ENCODE data around the gene ZC3HAV1L.
"Not testable (repeated sequence)": the region's sequence is repeated elsewhere in the genome, so short reads cannot be mapped to it uniquely, and the experiment has no call there.

ZC3HAV1L gene

GRCh38 chr7:139054101-139054500 lies 18.3 kb upstream of the ZC3HAV1L start:
- DNase-seq (ENCODE audit: low spot score): no peak

DNA sequence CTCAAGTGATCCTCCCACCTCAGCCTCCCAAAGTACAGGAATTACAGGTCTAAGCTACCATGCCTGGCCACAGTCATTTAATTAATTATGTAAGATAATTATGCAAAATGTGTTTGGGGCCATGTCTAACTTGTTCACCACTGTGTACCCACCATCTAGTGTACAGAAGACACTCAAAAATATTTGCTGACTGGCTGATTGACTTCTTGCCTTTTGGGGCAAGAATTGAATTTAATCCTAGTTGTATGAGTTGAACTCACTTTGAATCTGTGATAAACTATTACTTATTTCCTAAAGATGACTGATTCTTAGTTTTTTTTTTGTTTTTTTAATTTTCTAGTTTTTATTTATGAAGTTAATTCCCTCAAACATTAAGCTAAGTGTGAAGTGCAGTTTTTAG lies 15.8 kb upstream of the ZC3HAV1L start:
- DNase-seq (ENCODE audit: low spot score): no peak

DNA sequence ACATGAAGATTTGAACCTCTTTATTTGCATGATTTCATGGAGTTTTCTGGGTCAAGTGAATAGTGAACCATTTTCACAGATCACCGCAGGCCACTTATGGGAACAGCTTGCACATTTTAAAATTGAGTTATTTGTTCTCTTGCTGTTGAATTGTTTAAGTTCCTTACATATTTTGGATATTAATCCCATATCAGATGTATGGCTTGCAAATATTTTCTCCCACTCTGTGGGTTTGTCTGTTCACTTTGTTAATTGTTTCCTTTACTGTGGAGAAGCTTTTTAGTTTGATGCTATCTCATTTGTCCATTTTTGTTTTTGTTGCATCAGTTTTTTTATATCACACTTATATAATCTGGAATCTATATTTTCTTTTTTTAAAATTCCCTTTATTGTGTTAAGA lies 14.1 kb upstream of the ZC3HAV1L start:
- no peak for DNase-seq (ENCODE audit: low spot score)

DNA sequence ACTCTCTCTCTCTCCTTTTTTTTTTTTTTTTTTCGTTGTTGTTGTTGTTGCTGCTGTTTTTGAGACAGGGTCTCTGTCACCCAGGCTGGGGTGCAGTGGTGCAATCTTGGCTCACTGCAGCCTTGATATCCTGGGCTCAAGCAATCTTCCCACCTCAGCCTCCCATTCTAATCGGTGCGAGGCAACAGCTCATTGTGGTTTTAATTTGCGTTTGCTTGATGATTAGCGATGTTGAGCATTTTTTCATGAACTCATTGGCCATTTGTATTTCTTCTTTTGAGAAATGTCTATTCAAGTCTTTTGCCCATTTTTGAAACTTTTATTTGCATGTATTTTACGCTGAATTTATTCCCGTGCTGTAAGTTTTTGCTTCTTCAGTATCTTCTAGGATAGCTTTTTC lies 13.3 kb upstream of the ZC3HAV1L start:
- no peak for DNase-seq (ENCODE audit: low spot score)

DNA sequence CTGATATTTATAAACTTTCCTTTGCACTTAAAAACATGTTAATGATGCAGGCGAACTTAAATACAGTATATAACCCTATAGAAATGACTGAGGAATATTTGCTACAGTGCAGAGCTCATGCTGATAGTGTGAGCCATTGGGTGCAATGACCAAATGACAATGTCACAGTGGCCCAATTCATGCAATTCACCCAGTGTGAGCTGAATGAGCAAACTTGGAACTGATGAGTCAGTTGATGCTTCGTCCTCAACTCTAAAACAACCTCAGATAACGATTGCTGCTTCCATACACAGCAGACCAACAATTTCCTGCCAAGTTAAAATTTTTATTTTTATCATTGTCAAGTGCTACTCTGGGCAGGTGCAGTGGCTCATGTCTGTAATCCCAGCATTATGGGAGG lies 12.1 kb upstream of the ZC3HAV1L start:
- no peak for DNase-seq (ENCODE audit: low spot score)

DNA sequence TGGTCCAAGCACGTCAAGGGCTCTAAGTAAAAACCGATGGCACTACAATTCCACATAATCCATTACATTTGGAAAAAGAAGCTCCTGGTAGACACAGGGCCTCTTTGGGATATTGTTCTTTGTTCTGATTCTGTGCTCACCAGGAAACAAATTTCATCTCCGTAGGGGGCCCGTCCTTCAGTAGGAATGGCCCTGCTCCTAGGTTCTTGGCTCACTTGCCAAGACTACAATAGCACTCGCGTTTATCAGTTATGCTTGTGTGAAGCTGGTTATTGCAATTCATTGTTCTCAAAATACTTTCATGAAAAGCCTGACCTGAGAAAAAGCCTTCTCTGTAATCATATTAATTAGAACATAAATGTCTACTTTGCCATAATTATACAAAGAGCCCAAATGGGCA lies 10.3 kb upstream of the ZC3HAV1L start:
- DNase-seq (ENCODE audit: low spot score): no peak

- DNase-seq (ENCODE audit: low spot score): no peak
Observed at GRCh38 chr7:139044813-139045794, 9.3 kb upstream of the ZC3HAV1L start.

DNA sequence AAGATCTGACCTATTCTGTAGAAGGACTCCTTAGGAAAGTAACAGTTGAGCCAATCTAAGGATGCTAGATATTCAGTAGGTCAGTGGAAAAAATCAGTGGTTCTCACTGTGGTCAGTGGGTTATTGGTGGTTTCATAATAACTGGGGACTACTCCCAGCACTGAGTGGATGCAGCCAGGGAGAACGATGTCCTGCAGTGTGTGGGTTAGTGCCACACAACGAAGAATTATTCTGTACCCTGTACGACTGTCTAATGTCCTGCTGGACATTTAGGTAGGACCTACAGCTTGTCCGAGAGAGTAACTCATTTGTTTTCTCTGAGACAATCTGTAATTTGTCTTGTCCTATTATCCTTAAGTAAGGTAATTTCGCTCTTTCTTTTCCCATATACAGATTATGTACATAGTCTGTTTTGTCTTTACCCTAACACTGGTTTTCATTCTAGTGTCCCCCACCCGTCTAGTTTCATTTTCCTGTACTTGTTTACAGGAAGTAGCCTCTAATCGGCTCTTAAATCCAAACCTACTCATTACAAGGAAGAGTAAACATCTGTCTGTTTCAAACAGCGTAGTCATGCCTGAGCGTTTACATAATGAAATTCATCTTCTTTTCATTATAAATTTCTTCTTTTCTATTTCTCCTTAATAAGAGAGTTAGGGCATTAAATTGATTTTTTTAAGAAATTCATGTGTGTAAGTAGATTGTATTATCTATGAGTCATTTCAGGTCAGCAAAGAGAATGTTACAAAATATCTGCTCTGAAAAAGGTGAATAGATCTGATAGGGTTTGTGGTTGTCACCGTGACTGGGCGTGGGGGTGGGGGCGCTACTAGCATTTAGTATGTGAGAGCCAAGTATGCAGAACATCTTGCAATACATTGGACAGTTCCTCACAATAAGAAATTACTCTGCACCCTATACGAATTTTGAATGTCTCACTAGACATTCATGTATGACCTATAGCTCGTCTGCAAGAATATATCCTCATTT lies 8.3 kb upstream of the ZC3HAV1L start:
- DNase-seq (ENCODE audit: low spot score): no peak

- no peak for DNase-seq (ENCODE audit: low spot score)
Observed at GRCh38 chr7:139041378-139042085, 5.7 kb upstream of the ZC3HAV1L start.

DNA sequence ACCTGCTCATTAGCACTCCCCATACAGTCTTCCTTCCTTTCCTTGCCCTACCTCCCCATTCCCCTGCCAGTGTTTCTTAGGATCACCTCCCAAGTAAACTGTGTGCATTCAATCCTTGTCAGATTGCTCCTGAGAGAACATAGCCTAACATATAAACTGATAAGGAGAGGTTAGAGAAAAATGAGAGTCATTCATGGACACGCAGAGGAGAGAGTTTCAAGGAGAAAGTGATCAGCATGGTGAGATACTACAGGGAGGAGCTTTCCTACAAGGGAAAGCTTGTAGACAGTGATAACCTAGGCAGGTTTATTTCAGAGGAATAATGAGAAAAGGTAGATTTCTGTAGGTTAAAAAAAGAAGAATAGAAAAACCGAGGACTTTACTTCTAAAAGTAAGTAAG lies 2.8 kb upstream of the ZC3HAV1L start:
- no peak for DNase-seq (ENCODE audit: low spot score)

DNA sequence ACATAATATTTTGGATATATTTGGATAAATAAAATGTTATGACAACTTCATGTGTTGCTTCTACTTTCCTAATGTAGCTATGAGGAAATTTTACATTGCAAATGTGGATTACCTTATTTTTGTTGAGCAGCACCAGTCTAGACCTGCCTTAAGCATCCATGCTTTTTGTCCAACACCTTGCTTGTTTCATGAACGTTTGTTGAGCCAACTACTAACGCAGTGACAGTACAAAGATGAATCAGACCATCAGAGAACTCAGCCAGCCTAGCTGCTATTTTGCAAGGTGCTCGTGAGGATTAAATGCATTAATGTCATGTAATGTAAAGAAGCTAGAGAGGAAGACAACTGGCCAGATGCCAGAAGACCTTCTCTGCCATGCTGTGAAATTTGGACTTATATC lies 1.1 kb upstream of the ZC3HAV1L start:
- no peak for DNase-seq (ENCODE audit: low spot score)

GRCh38 chr7:139034855-139035585 lies 822 bp downstream of the ZC3HAV1L start:
- no peak for DNase-seq (ENCODE audit: low spot score)

DNA sequence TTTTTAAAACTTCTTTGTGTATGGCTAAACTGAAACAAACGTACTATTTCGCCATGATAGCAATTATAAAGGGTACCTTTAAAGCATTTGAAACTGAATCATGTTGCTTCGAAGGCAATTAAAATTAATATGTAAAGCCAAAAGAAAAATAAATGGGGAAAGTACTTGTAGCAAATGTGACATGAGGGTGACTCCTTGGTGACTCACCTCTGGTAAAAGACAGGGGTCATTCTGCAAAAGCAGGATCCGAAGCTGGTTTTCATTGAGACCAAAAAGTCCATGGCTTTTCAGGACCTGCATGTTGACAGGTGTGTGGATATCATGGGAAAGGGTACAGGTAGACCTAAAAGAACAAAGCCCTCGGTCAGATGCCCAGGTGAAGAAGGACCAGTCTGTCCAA lies 1.5 kb downstream of the ZC3HAV1L start:
- no peak for DNase-seq (ENCODE audit: low spot score)

- no peak for DNase-seq (ENCODE audit: low spot score)
Observed at GRCh38 chr7:139033346-139034114, 2.3 kb downstream of the ZC3HAV1L start.

DNA sequence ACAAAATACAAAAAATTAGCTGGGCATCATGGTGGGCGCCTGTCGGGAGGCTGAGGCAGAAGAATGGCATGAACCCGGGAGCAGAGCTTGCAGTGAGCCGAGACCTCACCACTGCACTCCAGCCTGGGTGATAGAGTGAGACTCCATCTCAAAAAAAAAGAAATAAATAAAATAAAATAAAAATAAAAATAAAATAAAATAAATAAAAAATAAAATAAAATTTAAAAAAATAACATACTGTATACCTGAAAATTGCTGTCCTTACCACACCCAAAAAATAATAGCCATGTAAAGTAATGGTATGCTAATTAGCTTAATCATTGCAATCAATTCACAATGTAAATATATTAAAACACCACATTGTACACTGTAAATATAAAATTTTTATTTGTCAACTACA lies 3.4 kb downstream of the ZC3HAV1L start:
- DNase-seq (ENCODE audit: low spot score): no peak

DNA sequence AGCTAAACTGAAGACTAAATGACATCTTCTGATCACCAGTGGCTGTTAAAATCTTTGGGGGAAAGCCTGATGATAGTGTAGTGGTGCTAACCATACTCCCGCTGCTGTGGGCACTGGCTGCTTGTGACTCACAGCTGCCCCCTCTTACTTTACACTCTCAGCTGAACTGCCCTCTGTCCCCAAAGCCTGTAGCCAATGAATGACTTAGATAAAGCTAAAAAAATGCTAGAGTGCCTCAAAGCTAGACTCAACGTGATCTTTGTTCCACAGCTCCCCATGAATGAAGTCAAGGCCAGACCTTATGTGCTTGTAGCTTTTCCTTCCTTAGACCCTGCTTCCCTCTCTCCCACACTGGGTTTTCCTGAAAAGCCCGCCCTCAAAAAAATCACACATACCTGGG lies 6.5 kb downstream of the ZC3HAV1L start:
- DNase-seq (ENCODE audit: low spot score): no peak

DNA sequence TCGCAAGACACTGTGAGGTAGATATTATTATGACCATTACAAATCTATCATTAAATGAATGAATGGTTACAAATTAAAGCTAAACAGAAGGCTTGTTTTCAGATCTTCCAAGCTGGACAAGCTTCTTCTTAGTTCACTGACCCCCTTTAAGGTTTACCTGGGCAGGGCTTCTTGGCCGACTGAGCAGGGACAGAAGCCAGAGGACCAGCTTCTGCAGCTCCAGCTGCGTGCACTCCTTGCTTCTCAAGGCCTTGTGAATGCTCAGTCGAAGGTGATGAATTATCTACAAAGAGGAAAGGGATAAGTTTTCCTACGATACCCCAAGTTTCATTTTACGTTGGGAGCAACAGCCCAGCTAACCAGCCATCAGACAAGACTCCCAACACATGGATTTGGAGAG lies 9.3 kb downstream of the ZC3HAV1L start:
- DNase-seq (ENCODE audit: low spot score): no peak

DNA sequence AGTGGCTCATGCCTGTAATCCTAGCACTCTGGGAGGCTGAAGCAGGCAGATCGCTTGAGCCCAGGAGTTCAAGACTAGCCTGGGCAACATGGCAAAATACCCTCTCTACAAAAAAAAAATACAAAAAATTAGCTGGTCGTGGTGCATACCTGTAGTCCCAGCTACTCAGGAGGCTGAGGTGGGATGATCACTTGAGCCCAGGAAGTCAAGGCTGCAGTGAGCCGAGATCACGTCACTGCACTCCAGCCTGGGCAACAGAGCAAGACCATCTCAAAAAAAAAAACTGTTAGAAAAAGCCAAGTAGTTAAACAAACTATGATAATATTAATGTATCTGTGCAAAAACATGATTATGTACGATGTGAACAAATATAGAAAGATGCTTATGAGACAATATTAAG lies 10.0 kb downstream of the ZC3HAV1L start:
- not testable (repeated sequence) for DNase-seq (ENCODE audit: low spot score)

- DNase-seq (ENCODE audit: low spot score): peak; percentile 71
Observed at GRCh38 chr7:139023076-139023475, 12.8 kb downstream of the ZC3HAV1L start.

GRCh38 chr7:139022286-139022685 lies 13.6 kb downstream of the ZC3HAV1L start:
- DNase-seq (ENCODE audit: low spot score): no peak

DNA sequence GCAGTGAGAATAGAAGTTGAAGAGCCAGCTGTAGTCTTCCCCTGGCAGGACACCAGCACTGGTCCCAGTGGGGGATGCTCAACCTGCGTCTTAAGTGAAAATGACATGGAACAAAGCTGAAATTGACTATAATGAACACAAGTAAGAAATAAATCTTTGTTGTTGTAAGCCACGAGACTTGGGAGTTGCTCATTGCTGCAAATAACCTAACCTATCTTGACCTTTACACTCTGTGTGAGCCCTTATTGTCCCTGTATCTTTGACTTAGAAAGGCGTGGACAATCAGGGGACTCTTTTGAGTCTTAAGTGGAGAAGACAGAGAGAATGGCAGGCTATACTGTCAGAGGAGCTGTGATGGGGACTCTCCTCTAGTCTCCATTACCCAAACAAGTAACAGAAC lies 16.9 kb downstream of the ZC3HAV1L start:
- no peak for DNase-seq (ENCODE audit: low spot score)

Measured in COLO829 (cell line).